GM06990 (cell line): ENCODE measurements around the gene KLHL14.

Experiments
- DNase-seq: peaks from one replicate; pipeline ENCODE4 v3.0.0-alpha.2; 2011; ENCODE audit not compliant: insufficient read length; ENCODE audit errors: extremely low read depth
- H3K27me3 ChIP-seq: replicated peaks from 2 replicates; pipeline ENCODE4 v1.6.0; 2011; ENCODE audit warnings: low read length; ENCODE audit not compliant: control insufficient read depth, insufficient read depth
- H3K36me3 ChIP-seq: 2 replicates; pipeline ENCODE4 v1.5.1; 2011; ENCODE audit warnings: low read length; ENCODE audit not compliant: control insufficient read depth, insufficient read depth
- H3K4me3 ChIP-seq: replicated peaks from 2 replicates; pipeline ENCODE4 v1.5.1; 2011; ENCODE audit warnings: low read depth, mild to moderate bottlenecking, control low read depth, low read length
- TF ChIP-seq, protein P1 (sequence below): IDR thresholded peaks from 2 replicates; pipeline ENCODE4 v1.5.1; 2011; ENCODE audit warnings: low read length, control low read depth, mild to moderate bottlenecking, inconsistent platforms; ENCODE audit not compliant: insufficient read depth, poor library complexity, severe bottlenecking

Gene KLHL14

GRCh38 chr18:32769586-32770053 is 3.2 kb downstream of the KLHL14 start:
- TF ChIP-seq, protein P1, sequence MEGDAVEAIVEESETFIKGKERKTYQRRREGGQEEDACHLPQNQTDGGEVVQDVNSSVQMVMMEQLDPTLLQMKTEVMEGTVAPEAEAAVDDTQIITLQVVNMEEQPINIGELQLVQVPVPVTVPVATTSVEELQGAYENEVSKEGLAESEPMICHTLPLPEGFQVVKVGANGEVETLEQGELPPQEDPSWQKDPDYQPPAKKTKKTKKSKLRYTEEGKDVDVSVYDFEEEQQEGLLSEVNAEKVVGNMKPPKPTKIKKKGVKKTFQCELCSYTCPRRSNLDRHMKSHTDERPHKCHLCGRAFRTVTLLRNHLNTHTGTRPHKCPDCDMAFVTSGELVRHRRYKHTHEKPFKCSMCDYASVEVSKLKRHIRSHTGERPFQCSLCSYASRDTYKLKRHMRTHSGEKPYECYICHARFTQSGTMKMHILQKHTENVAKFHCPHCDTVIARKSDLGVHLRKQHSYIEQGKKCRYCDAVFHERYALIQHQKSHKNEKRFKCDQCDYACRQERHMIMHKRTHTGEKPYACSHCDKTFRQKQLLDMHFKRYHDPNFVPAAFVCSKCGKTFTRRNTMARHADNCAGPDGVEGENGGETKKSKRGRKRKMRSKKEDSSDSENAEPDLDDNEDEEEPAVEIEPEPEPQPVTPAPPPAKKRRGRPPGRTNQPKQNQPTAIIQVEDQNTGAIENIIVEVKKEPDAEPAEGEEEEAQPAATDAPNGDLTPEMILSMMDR = no peak
- Histone ChIP-seq H3K4me3 (no peak overlapping the region), H3K36me3 (no peaks in the 10 kb centered on the region), H3K27me3 (peaks cover 5% of the 10 kb centered on the region)
- DNase-seq = no peak

GRCh38 chr18:32769071-32769585 is 3.7 kb downstream of the KLHL14 start:
- Histone ChIP-seq H3K36me3 (no peaks in the 10 kb centered on the region), H3K4me3 (no peak overlapping the region), H3K27me3 (peaks cover 5% of the 10 kb centered on the region)
- TF ChIP-seq, protein P1 = no peak
- DNase-seq = no peak

- Histone ChIP-seq H3K36me3 (no peaks in the 10 kb centered on the region), H3K4me3 (no peak overlapping the region), H3K27me3 (peaks cover 5% of the 10 kb centered on the region)
- no peak for DNase-seq
- TF ChIP-seq, protein P1 = no peak
Measured at GRCh38 chr18:32767400-32767799, 5.4 kb downstream of the KLHL14 start.

- no peak for DNase-seq
- Histone ChIP-seq H3K4me3 (no peak overlapping the region), H3K27me3 (peaks cover 3% of the 10 kb centered on the region; the same call in 1 of the 2 replicates), H3K36me3 (no peaks in the 10 kb centered on the region)
- TF ChIP-seq, protein P1 = no peak
Measured at GRCh38 chr18:32764611-32765244, 8.1 kb downstream of the KLHL14 start.

- TF ChIP-seq, protein P1 = no peak
- no peak for DNase-seq
- H3K27me3 ChIP-seq = no peaks in the 10 kb centered on the region
- no peaks in the 10 kb centered on the region for H3K36me3 ChIP-seq
- no peak overlapping the region for H3K4me3 ChIP-seq
Measured at GRCh38 chr18:32763293-32763692, 9.5 kb downstream of the KLHL14 start.
